GM18505 (cell line): ENCODE results near the gene RBMXL3.

Experiments
- ATAC-seq: cut with Tn5 transposase; IDR thresholded peaks from one replicate; pipeline ENCODE4 v1.9.1; 2021; ENCODE audit not compliant: unreplicated experiment
- POLR2A ChIP-seq: IDR thresholded peaks from 4 replicates; pipeline ENCODE4 v1.6.1; 2011; ENCODE audit warnings: borderline replicate concordance; ENCODE audit not compliant: insufficient read depth, insufficient read length; ENCODE audit errors: extremely low read depth

The RBMXL3 gene

GRCh38 chrX:115189110-115189509, at the start of gene RBMXL3:
RBMXL3 (plus strand) TSS chrX:115189410; CDS start chrX:115189442, 32 bp downstream.
- TF ChIP-seq POLR2A: no peak
- ATAC-seq: no peak

GRCh38 chrX:115142057-115142456, 47.2 kb upstream of the RBMXL3 start:
- no peak for ATAC-seq
- no peak for TF ChIP-seq POLR2A

GRCh38 chrX:115147220-115147619, 42.0 kb upstream of the RBMXL3 start:
- no peak for TF ChIP-seq POLR2A
- ATAC-seq: no peak

- no peak for TF ChIP-seq POLR2A
- no peak for ATAC-seq
Measured at GRCh38 chrX:115173181-115173580, 16.0 kb upstream of the RBMXL3 start.

GRCh38 chrX:115174548-115174947, 14.7 kb upstream of the RBMXL3 start:
- TF ChIP-seq POLR2A: no peak
- no peak for ATAC-seq

GRCh38 chrX:115177932-115178331, 11.3 kb upstream of the RBMXL3 start:
- ATAC-seq: no peak
- TF ChIP-seq POLR2A: no peak

- no peak for ATAC-seq
- TF ChIP-seq POLR2A: no peak
Measured at GRCh38 chrX:115178473-115178872, 10.7 kb upstream of the RBMXL3 start.

- TF ChIP-seq POLR2A: no peak
Measured at GRCh38 chrX:115183980-115184379, 5.2 kb upstream of the RBMXL3 start.

GRCh38 chrX:115189646-115190635, 731 bp downstream of the RBMXL3 start:
- no peak for TF ChIP-seq POLR2A

More at GRCh38 chrX:115183980-115184379, 5.2 kb upstream of the RBMXL3 start:
- no peak for ATAC-seq

GRCh38 chrX:115190636-115191489, 1.7 kb downstream of the RBMXL3 start:
- no peak for ATAC-seq

More at GRCh38 chrX:115189646-115190635, 731 bp downstream of the RBMXL3 start:
- no peak for ATAC-seq

GRCh38 chrX:115191490-115192243, 2.5 kb downstream of the RBMXL3 start:
- ATAC-seq: no peak
- no peak for TF ChIP-seq POLR2A

More at GRCh38 chrX:115190636-115191489, 1.7 kb downstream of the RBMXL3 start:
- no peak for TF ChIP-seq POLR2A

- no peak for TF ChIP-seq POLR2A
- no peak for ATAC-seq
Measured at GRCh38 chrX:115192244-115192700, 3.1 kb downstream of the RBMXL3 start.
